GM19372 (cell line): Measurements from ENCODE around the gene SPRED1.

Experiments
- ATAC-seq: cut with Tn5 transposase; IDR thresholded peaks from one replicate; pipeline ENCODE4 v1.9.1; 2021; ENCODE audit warnings: mild to moderate bottlenecking, low read depth, moderate library complexity; ENCODE audit not compliant: unreplicated experiment

Gene SPRED1

DNA sequence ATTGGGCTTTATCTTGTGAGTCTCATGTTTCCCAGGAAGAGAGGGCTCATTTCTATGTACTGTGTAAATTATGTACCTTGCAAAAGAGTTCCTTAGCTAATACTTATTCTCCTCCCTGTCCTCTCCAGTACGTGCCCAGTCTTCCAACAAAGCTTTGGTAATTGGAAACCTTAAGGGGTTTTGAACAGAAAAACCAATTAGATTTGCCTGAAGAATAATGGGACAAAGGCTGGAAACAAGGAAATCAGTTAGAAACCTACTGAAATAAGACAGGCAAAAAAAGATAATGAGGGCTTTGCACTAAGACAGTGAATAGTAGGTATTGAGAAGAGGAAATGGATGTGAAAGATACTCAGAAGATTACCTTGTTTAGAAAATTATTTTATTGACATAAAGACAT lies 82.5 kb downstream of the SPRED1 start:
- ATAC-seq: no peak

DNA sequence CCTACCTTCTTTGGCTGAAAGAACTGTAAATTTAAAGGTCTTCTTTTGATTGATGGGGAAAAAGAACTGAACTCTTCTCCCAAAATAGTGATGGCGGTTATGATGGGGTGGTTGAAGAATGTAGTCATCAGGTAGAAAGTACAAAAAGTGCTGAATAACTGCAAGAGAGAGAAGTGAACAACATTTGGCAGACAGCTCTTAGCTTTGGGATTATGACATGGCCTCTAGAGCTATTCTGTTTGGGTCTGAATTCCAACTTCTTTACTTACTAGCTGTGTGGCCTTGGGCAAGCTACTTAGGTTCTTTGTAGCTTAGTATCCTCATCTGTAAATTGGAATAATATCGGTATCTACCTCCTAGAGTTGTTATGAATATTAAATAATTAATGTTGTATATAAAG lies 91.7 kb downstream of the SPRED1 start:
- no peak for ATAC-seq

DNA sequence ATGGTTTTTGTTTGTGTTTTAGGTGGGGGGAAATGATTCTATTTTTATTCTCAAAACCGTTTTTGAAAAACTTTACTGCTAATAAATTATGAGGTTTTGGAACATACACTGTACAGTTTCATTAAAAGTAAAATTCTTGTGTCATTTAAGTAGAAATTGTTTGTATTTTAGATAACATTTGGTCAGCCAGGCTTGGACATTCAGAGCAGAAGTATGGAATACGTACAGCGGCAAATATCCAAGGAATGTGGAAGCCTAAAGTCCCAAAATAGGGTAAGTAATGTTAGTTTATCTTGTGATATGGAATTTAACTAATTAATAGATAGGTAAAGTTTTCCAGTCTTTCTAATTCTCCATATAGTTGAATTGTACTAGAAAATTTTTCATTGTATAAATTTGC lies 96.6 kb downstream of the SPRED1 start:
- ATAC-seq: no peak

DNA sequence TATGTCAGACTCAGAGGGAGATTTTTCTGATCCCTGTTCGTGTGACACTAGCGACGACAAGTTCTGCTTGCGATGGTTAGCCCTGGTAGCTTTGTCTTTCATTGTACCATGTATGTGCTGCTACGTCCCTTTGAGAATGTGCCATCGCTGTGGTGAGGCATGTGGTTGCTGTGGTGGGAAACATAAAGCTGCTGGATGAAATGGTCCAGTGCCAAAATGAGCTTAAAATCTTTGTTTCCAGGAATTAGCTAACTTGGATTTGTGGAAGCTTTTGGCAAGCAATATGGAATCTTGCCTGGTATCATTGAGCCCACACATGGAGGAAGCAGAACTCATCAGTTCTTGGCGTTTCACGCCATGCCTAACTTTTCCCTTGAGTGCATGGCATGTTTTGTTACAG lies 98.8 kb downstream of the SPRED1 start:
- no peak for ATAC-seq

DNA sequence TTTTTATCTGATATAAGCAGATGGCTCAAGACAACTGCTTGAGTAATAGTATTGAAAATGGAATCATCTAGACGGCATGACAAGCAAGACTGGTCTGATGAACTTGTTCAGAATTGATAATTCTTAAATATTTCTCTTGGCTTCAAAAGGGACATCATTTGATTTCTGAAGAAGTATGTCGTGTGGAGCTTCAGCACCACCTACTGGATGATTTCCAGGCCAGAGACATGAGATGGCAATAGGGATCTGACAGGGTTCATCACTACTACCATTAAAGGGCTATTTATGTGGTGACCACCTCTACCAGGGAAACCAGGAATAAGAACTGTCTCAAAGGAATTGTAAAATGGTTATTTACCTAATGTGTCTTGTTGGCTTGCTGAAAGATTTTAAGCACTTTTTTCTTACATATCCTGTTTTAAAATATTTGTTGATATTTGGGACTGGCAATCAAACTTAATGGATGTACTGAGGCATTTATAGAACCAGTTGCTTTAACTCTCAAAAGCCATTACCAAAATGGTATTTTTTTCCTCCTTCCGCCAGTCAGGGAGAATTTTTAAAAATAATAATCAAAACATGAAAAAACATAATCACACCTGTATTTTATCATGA lies 101.8 kb downstream of the SPRED1 start:
- ATAC-seq: peak; percentile 62

DNA sequence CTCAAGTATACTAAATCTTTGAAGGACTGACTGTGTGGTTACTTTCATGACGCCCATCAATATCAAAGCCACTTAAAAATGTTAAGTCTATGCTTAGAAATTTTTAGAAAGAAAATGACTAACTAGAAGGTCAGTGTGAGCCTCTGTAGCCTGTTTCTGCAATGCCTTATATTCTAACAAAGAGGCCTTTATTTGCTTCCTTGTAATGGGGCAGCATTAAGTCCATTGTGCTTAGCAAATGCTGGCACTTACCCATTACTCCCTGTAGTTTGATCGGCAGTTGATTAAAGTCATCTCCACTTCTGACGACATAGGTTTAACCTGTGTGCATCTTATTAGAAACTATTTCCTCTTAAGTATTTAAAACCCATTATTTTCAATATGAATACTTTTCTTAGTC lies 109.7 kb downstream of the SPRED1 start:
- no peak for ATAC-seq

DNA sequence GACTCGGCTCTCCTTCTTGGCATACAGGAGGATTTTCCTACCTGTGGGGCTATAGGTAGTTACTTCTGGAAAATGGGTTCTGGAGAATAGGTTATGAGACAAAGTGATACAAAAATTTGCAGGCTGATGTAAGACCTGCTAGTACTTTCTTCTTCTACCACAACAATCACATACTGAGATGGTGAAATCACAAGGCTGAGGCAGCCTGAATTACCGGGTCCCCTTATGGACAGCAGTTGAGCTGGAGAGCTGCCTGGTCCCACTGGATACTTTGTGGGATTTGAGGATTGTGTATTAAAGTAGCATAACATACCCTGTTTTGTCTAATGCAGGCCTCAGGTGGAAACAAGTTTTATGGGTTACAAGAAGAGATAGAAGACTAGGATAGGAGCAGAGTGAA lies 114.8 kb downstream of the SPRED1 start:
- ATAC-seq: no peak

DNA sequence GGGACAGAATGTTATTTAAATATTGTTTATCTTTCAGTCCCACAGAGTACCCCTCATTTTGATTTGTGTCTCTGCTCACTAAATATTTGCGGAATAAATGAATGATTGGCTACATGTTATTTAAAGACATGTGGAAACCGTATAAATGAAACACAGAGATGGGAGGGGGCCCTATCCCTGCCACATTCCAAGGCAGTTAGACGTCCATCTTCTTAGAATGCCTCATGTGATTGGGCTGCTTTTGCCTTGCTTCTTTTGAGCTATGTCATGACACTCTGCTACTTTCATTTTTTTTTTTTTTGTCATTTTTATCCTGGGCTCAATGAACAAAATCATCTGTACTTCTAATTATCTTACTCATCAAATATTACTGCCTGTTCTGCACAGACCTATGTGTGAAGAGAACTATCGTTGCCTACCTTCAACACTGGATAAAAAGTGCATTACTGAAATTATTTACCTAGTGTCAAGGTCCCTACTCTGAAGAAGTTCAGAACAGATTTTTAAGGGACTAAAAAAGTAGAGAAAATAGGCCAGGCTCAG lies 117.4 kb downstream of the SPRED1 start:
- no peak for ATAC-seq

DNA sequence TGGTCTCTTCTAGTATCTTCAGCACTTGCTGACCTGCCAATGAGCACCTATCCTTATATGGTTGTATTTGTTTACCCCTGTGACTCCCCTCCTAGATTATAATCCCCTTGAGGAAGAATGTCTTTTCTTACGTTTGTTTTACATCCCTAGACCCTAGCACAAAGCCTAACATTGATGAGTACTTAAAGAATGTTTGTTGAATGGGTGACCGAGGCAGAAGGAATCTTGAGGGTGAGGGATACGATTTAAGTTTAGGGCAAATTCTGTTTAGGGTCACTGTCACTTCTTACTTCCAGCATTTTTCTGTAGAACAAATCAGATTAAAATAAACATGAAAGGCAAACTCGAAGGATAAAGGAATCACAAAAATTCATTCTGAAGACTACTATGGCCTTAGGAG lies 120.4 kb downstream of the SPRED1 start:
- no peak for ATAC-seq

DNA sequence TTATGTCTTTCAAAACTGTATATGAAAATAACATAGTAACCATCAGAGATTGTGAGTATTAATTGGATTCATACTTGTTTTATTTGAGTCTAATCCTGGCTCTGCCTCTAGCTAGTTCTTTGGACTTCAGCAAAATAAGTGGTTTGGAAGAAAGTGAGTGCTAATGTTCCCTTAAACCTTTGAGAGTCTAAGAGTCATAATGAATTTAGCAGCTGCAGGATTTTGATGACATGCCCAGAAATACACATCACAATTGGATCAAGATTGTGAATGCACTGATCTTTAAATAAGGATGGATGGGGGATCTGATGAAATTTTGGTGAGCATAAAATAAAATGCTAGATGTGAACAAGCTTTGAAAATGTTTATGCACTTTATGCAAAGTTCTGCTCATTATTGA lies 121.4 kb downstream of the SPRED1 start:
- ATAC-seq: no peak

DNA sequence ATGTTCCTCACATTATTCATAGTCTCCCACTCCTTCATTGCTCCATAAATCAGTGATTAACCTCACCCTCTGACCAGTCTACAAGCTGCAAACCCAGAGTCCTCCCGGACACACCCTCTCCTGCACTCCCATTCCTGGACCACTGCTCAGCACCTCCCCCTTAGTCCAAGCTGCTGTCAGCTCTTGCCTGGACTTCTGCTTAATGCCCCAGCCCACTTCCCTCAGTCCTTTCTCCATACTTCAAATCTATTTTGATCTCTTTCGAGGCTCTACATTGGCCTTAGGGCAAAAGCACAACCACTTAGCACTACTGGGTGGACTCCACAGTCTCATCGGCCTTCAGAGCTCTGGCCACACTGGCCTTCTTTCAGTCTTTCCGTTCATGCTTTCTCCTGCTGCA lies 121.9 kb downstream of the SPRED1 start:
- ATAC-seq: no peak

DNA sequence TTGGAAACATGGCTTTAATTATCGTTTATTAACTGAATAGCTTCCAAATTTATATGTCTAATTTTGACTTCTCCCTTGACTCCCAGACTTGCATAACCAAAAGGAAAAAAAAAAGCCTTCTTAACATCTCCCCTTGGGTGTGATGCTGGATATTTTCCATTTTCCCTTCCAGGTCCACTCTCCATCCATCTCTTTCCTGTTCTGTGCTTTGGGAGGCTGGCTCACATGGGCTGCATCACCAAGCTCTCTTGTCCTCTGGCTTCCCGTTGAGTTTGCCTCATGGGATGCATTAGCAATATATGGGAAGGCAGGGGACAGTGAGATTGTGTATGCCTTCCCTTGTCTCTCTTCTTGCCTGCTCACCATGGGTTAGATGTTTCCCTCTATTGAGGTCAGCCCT lies 123.4 kb downstream of the SPRED1 start:
- no peak for ATAC-seq

DNA sequence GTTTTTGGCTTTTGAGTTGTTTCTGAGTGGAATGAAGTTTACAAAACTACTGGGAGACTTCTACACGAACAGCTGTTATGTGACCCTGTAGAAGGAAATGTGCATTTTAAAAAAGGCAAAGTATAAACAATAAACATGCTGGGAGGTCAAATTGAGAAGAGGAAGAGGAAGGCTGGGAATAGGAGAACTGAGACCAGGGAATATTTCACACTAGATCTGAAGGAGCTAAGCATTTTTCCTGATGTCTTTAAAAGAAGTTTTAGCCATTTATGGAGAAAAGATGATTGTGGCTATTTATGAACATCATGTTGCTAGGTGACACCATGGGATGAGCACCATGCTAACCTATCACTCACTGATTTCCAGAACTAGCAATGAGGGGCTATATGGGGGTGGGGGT lies 125.0 kb downstream of the SPRED1 start:
- ATAC-seq: no peak

DNA sequence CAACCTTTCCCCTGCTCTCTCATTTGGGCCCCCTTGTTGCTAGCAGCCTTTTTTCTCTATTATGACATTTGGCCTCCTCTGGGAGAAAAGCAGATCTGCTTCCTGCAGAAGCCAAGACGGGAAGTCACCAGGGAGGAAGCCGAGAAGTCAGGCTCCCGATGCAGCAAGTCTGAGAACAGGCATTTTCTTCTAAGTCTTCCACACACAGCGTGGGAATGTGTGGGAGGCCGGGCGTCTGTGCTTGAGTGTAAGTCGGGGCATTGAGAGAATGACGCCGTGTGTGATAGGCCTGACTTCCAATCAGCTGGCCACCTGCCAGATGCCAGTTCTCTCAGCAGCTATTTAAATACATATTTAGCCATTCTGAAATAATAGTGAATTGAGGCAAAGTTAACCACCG lies 125.5 kb downstream of the SPRED1 start:
- ATAC-seq: no peak

DNA sequence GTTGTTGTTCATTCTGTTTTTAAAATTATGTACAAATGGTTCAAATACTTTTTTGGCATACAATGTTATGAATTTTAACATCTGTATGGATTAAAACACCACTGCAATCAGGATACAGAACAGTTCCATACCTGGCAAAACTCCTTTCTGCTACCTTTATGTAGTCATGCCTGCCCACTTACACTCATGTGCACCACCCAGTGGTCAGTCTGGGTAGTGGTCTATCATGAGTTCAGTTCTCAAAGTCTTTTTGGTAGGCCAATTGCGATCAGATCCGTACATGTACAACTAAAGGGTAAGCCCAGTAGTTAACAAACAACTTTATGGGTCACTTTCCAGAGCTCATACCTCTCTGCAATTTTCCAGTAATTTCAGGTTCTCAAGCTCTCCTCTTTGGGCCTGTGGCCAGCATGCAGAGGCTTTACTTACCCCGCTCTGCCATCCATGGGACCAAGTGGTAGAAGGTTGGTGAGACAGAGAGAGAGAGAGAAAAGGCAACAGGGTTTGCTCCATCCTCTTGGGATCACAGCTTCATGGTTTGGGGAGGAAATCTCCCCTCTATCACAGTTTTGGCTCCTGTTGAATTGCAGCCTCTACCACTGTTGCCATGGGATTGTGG lies 137.4 kb downstream of the SPRED1 start:
- peak; percentile 89 for ATAC-seq

DNA sequence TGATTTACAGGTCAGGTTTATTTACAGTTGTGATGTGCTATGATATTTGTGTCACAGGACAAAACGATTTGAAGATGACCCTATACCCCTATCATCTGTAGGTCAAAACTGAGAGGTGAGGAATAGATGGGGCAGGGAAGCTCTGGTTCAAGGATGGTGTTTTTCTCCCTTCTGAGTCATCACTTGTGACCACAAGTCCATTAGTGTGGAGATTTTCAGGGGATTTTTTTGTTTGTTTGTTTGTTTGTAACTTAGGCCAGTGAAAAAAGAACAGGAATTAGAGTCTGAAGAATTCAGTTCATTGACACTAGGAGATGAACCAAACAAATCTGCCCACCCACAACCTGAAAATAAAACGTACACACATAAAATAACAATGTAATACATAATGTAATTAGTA lies 138.6 kb downstream of the SPRED1 start:
- no peak for ATAC-seq

DNA sequence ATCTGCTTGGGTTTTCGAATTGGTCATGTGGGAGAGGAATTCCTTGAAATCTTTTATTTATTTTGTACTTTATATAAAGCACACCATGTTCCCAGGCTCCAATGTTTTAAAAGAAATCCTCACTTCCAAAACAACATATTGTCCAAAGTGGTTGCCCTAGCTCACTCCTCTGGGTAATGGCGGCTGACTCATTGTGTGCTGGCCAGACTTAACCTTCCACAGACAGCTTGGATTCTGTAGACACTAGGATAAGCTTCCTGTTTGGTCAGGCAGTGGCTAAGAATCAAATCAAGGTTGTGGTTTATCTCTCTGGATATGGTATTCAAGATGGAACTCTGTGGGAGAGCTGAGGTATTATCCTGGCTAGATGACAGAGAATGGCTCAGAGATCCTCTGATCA lies 145.5 kb downstream of the SPRED1 start:
- ATAC-seq: no peak

DNA sequence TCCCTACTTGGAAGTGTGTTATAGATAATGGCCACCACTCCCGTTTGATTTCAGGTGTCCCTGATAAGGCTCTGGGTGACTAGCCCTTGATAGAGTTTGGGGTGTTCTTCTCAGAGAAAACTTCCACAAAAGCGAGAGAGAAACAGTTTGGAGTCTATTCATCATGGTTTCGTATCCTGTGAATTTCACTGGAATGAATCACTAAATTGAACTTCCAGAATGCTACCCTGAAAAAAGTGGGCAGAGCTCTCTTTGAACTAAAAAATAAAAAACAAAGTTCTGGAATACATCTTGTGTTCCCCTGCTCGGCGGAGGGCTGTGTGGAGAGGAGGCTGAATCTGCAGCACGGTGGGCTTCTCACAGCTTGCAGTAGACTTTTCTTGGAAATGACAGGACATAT lies 148.5 kb downstream of the SPRED1 start:
- no peak for ATAC-seq

DNA sequence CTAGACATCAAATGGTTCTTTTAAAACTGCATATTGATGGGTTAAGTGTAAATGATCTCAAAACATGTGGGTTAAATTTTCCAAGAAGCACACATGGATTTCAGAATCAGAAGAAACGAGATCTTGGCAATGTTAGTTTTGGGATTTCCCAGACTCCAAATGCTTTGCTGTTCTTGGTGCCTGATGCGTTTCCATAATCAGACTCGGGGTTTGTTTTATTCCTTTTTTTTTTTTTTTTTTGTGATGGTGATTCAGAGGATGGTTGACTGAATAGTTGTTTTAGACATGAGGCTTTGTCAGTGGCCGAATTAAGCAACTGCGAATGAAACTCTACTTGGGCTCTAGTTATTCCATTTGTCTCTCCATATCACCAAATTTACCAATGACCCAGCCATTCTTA lies 149.1 kb downstream of the SPRED1 start:
- ATAC-seq: no peak

DNA sequence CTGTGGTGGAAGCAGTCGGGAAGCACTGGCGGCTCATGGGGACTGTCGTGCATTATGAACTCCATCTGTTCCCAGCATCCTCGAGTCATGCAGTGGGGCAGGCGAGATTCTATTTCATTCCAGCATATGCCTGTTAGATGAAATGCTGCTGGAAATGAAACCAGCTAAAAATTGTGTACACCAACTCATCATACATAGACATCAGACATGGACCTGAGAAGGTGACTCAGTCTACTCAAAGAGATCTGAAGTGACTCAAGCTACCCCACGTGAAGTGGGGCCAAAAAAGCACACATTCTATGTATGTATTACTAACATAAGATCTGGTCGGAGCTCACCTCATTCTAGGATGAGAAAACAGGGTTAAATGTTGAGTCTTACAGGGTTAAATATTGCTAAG lies 153.8 kb downstream of the SPRED1 start:
- no peak for ATAC-seq
